ENCODE data around the gene PFDN4. TPM values are rescaled to one million over a fixed set of nuclear protein-coding genes. Genes with fewer than 3 reads are reported as not detected.
"Not testable (repeated sequence)": the region's sequence is repeated elsewhere in the genome, so short reads cannot be mapped to it uniquely, and the experiment has no call there.

PFDN4 gene
- total RNA-seq, 1 donor = 59.9 TPM

DNA sequence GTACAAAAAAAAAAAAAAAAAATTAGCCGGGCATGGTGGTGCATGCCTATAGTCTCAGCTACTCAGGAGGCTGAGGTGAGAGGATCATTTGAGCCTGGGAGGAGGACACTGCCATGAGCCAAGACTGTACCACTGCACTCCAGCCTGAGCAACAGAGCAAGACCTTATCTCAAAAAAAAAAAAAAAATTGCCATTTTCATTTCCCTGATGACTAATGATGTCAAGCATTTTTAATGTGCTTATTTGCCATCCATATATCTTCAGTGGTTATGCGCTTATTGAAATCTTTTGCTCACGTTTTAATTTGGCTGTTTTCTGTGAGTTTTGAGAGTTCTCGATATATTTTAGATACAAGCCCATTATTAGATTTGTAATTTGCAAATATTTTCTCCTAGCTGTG, 46.7 kb downstream of the PFDN4 start:
- Histone ChIP-seq H3K4me1 (ENCODE audit: insufficient read depth, low read length) (no peaks in the 10 kb centered on the region), H3K27me3 (ENCODE audit: insufficient read depth, low read length) (no peaks in the 10 kb centered on the region), H3K9me3 (ENCODE audit: low read depth, low read length) (no peaks in the 10 kb centered on the region), H3K4me3 (ENCODE audit: low read length) (no peak overlapping the region)

DNA sequence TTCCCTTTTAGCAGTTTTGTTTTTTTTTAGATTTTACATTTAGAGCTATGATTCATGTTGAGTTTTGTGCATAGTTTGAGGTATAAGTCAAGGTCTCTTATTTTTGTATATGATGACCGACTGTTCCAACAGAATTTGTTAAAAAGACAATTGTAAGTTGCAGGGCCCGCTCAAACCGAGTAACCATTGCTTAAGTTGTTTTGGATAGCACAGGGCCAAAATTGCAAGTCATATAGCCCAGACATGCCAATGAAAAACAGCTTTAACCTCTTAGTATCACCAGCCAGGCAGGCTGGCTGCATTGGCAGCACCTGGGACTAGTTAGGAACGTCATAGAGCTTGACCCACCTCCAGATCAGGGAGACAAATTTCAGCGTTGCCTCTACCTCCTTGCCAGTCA, 47.3 kb downstream of the PFDN4 start:
- no peak overlapping the region for H3K4me3 ChIP-seq (ENCODE audit: low read length)
- no peaks in the 10 kb centered on the region for H3K4me1 ChIP-seq (ENCODE audit: insufficient read depth, low read length)
- H3K27me3 ChIP-seq (ENCODE audit: insufficient read depth, low read length) = no peaks in the 10 kb centered on the region
- no peaks in the 10 kb centered on the region for H3K9me3 ChIP-seq (ENCODE audit: low read depth, low read length)

DNA sequence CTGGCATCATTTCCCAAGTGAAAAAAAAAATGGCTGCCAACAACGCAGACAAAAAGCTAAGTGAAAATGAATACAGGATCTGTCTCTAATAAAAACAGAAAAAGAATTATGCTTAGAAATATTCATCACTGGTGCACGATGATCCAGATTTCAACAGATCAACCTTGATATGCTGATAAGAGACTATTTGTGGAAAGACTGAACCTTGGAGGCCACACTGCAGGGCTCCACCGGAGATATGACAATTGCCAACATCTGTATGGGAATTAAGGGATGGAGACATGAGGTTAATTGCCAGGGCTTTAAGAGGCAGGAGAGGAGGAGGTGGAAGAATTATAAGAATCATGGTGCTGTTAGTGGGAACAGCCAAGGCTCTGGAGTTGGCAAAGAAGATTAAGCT, 48.3 kb downstream of the PFDN4 start:
- no peaks in the 10 kb centered on the region for H3K9me3 ChIP-seq (ENCODE audit: low read depth, low read length)
- no peak overlapping the region for H3K4me3 ChIP-seq (ENCODE audit: low read length)
- no peaks in the 10 kb centered on the region for H3K4me1 ChIP-seq (ENCODE audit: insufficient read depth, low read length)
- H3K27me3 ChIP-seq (ENCODE audit: insufficient read depth, low read length) = peaks cover 4% of the 10 kb centered on the region

DNA sequence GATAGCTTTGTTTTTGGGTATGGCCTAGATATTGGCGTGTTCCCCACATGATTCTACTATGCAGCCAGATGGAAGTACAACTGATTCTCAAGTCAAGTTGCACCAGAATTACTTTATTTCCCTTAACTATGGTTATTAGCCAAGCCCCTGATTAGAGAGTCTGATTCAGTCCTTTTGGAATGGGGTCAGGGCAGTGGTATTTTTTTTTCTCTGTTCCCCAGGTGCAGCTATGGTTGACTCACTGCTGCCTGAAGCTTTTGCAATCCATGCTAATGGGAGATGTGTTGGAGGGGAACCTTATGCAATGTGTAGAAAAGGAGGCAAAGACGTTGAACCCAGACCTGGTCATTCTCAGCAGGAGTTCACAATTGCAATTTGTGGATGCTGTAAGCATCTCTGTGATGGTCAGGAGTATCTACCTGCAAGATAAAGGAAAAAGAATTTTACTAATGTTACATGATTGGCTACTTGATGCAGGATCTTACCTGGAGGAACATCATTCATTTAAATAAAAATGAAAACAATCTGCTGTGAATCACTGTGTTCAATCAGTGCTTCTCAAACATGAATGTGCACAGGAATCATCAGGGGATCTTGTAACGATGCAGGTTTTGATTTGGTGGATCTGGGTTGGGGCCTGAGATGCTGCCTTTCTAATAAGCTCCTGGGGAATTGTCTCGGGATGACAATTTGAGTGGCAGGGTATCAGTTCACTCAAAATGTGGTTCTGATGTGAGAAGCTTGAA, 49.4 kb downstream of the PFDN4 start:
- peaks cover 4% of the 10 kb centered on the region for H3K27me3 ChIP-seq (ENCODE audit: insufficient read depth, low read length)
- no peaks in the 10 kb centered on the region for H3K4me1 ChIP-seq (ENCODE audit: insufficient read depth, low read length)
- H3K9me3 ChIP-seq (ENCODE audit: low read depth, low read length) = no peaks in the 10 kb centered on the region
- H3K4me3 ChIP-seq (ENCODE audit: low read length) = no peak overlapping the region

DNA sequence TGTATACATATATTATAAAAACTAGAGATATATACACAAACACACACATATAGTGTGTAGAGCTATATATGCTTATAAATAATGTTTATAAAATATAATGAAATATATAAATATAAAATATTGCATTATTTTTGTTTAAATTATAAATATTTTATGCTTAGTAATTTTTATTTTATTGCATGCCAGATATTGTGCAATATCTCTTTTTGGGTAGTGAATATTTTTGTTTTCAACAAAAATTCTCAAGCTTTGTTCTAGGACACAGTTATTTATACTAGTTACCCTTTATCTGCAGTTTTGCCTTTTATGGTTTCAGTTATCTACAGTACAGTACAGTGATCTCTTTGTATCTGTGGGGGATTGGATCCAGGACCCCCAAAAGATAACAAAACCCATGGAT, 52.2 kb downstream of the PFDN4 start:
- Histone ChIP-seq H3K4me1 (ENCODE audit: insufficient read depth, low read length) (peaks cover 3% of the 10 kb centered on the region), H3K9me3 (ENCODE audit: low read depth, low read length) (no peaks in the 10 kb centered on the region), H3K4me3 (ENCODE audit: low read length) (no peak overlapping the region), H3K27me3 (ENCODE audit: insufficient read depth, low read length) (peaks cover 4% of the 10 kb centered on the region)

DNA sequence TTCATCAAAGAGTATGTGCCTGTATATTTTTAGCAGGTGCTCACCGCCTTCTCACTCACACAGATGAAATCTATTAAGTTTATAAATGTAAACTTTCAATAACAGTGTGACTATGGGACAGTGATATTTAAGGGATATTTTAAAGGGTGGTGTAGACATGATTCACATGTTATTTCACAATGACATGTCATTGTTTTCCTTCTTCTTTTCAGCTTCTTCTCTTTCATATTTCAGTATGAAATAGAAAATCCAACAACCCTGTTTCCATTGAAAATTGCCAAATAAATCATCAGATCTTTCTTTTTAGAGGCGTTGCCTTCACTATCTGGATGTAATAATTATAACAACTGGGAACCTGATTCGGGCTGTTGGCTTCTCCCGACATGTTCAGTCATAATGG, 54.8 kb downstream of the PFDN4 start:
- Histone ChIP-seq H3K4me3 (ENCODE audit: low read length) (no peak overlapping the region), H3K9me3 (ENCODE audit: low read depth, low read length) (no peaks in the 10 kb centered on the region), H3K27me3 (ENCODE audit: insufficient read depth, low read length) (peaks cover 4% of the 10 kb centered on the region), H3K4me1 (ENCODE audit: insufficient read depth, low read length) (peaks cover 3% of the 10 kb centered on the region)

DNA sequence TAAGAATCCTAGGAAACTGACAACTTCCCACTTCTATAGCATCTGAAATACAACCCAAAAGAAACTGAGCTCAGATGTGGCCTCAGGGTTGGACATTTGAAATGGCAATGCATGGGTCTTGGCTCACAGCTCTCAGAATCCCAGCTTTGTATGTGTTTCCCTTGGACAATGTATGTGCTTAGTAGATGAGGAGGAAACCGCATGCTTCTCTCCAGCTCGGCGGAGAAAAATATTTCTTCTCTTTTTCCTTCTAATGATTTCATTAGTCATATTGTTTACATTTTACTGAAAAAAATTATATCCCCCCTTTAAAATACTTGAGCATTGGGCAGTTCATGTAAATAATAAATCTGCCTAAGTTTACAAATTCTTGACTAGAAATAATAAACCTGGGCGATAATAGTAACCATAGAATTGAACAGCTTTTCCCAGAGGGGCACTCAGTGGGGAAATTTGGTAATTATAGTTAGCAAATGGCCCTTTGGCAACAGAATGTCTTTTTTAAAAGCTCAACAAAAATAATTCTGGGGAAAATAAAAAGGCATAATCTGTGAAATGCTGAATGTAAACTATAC, 55.3 kb downstream of the PFDN4 start:
- peaks cover 3% of the 10 kb centered on the region for H3K4me1 ChIP-seq (ENCODE audit: insufficient read depth, low read length)
- no peak overlapping the region for H3K4me3 ChIP-seq (ENCODE audit: low read length)
- peaks cover 4% of the 10 kb centered on the region for H3K27me3 ChIP-seq (ENCODE audit: insufficient read depth, low read length)
- H3K9me3 ChIP-seq (ENCODE audit: low read depth, low read length) = no peaks in the 10 kb centered on the region

DNA sequence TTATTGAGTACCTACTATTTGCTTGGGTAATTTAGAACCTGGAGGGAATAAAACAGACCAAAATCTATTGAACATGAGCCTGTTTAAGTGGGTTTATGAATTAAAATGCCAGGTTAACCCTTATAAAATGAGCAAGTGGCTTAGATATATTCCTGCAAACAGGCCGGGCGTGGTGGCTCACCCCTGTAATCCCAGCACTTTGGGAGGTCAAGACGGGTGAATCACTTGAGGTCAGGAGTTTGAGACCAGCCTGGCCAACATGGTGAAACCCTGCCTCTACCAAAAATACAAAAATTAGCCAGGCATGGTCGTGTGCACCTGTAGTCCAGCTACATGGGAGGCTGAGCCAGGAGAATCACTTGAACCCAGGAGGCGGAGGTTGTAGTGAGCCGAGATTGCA, 57.9 kb downstream of the PFDN4 start:
- not testable (repeated sequence) for H3K27me3 ChIP-seq (ENCODE audit: insufficient read depth, low read length); H3K4me3 ChIP-seq (ENCODE audit: low read length); H3K9me3 ChIP-seq (ENCODE audit: low read depth, low read length); H3K4me1 ChIP-seq (ENCODE audit: insufficient read depth, low read length)

DNA sequence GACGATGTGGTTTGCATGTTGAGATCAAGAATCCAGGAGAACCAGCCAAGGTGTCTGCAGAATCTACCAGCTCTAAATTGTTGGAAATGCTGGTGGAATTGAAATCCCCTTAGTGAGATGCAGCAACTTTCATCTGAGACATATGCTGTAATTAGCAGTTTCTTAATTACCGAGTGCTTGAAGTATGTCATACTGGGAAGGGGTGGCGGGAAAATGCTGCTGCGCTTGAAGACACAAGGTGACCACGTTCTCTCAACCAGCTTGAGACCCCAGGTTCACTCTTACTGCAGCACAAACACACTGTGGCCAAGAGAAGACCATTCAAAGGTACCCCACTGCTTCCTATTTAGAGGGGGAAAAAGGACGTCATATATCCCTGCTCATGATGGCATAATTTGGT, 59.0 kb downstream of the PFDN4 start:
- Histone ChIP-seq H3K4me1 (ENCODE audit: insufficient read depth, low read length) (peaks cover 3% of the 10 kb centered on the region), H3K4me3 (ENCODE audit: low read length) (no peak overlapping the region), H3K27me3 (ENCODE audit: insufficient read depth, low read length) (no peaks in the 10 kb centered on the region), H3K9me3 (ENCODE audit: low read depth, low read length) (no peaks in the 10 kb centered on the region)

DNA sequence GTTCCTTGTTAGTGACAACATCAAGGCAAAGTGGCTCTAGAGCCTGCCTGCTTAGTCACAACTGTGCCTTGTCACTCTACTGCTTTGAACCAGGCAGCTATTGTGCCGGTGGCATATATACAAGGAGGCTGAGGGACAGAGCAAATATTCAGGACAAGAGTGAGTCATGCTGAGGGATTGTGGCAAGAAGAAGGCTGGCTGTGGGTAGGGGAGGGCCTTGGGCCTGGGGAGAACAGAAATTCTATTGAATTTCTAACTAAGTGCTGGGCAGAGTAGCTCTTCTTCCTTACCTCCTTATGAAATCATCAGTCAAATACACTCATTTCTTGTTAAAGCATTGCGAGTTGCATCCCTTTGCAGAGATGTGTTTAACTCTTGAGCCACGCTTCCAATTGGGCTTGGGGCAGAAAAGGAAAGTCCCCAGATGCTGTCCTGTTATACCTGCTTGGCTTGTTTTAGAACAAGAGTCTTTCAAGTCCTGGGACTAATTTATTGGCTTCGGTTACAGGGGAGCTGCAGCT, 59.7 kb downstream of the PFDN4 start:
- no peaks in the 10 kb centered on the region for H3K27me3 ChIP-seq (ENCODE audit: insufficient read depth, low read length)
- no peaks in the 10 kb centered on the region for H3K9me3 ChIP-seq (ENCODE audit: low read depth, low read length)
- H3K4me3 ChIP-seq (ENCODE audit: low read length) = no peak overlapping the region
- peaks cover 3% of the 10 kb centered on the region for H3K4me1 ChIP-seq (ENCODE audit: insufficient read depth, low read length)

DNA sequence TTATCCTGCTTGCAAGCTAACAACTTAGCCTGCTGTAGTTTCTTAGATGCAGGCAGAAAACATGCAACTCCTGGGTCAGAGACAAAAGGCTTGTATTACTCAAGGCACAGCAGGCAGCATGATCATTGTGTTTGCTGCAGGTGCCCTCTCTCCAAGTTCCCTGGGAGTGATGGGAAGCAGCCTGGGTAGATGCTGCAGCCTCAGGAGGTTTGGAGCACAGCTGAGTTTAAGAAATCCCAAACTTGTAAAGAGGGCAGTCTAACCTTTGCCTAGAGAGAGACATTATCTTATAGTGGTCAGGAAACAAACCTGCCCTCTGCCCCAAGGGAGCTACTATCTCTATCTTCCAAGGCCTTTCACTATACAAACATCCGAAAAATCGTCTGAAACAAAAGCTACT, 61.1 kb downstream of the PFDN4 start:
- Histone ChIP-seq H3K9me3 (ENCODE audit: low read depth, low read length) (no peaks in the 10 kb centered on the region), H3K27me3 (ENCODE audit: insufficient read depth, low read length) (no peaks in the 10 kb centered on the region), H3K4me3 (ENCODE audit: low read length) (no peak overlapping the region), H3K4me1 (ENCODE audit: insufficient read depth, low read length) (no peaks in the 10 kb centered on the region)

Other genes starting within 250 kb of the PFDN4 start
- gene BCAS1, start 137.5 kb upstream of the PFDN4 start, total RNA-seq = 0.84 TPM
- gene CYP24A1, start 34.1 kb upstream of the PFDN4 start, total RNA-seq = 0.10 TPM

Measured in mononuclear cell (primary cell).